MM.1S (cell line): Measurements from ENCODE around the gene OR1F1.
"Not testable (repeated sequence)": the region's sequence is repeated elsewhere in the genome, so short reads cannot be mapped to it uniquely, and the experiment has no call there.

Source experiments
- DNase-seq: peaks from one replicate; pipeline ENCODE4 v3.0.0-alpha.2; 2015
- H2AFZ ChIP-seq: fragments of 300-600 bp; sonication (generic); 2 replicates; pipeline ENCODE4 v1.6.0; 2016; ENCODE audit warnings: antibody characterized with exemption, low read length
- H3F3A ChIP-seq: fragments of 300-600 bp; sonication (generic); 2 replicates; pipeline ENCODE4 v1.6.1; 2016; ENCODE audit warnings: mild to moderate bottlenecking, antibody characterized with exemption, low read length, moderate library complexity, mixed read lengths; ENCODE audit not compliant: insufficient read depth
- H3K27ac ChIP-seq: fragments of 300-600 bp; sonication (generic); 2 replicates; pipeline ENCODE4 v1.5.1; 2016; ENCODE audit warnings: mild to moderate bottlenecking, low read length
- H3K27me3 ChIP-seq: fragments of 300-600 bp; sonication (generic); replicated peaks from 2 replicates; pipeline ENCODE4 v1.6.0; 2016; ENCODE audit warnings: low read length; ENCODE audit not compliant: insufficient read depth
- H3K36me3 ChIP-seq: fragments of 300-600 bp; sonication (generic); replicated peaks from 2 replicates; pipeline ENCODE4 v1.6.1; 2016; ENCODE audit warnings: mild to moderate bottlenecking, low read length, mixed read lengths; ENCODE audit not compliant: insufficient read depth
- H3K4me1 ChIP-seq: fragments of 300-600 bp; sonication (generic); 2 replicates; pipeline ENCODE4 v1.6.1; 2016; ENCODE audit warnings: low read length, mixed read lengths
- H3K4me2 ChIP-seq: fragments of 300-600 bp; sonication (generic); 2 replicates; pipeline ENCODE4 v1.6.0; 2016; ENCODE audit warnings: low read depth, low read length
- H3K4me3 ChIP-seq: fragments of 300-600 bp; sonication (generic); 2 replicates; pipeline ENCODE4 v1.5.1; 2016; ENCODE audit warnings: low read length, mixed read lengths
- H3K79me2 ChIP-seq: fragments of 300-600 bp; sonication (generic); 2 replicates; pipeline ENCODE4 v1.6.1; 2016; ENCODE audit warnings: mixed run types, low read length, mixed read lengths
- H3K9ac ChIP-seq: fragments of 300-600 bp; sonication (generic); 2 replicates; pipeline ENCODE4 v1.6.1; 2016; ENCODE audit warnings: low read length, mixed read lengths
- H3K9me2 ChIP-seq: fragments of 300-600 bp; sonication (generic); replicated peaks from 2 replicates; pipeline ENCODE4 v1.6.1; 2016; ENCODE audit warnings: mild to moderate bottlenecking, low read length, mixed read lengths; ENCODE audit not compliant: insufficient read depth
- H3K9me3 ChIP-seq: fragments of 300-600 bp; sonication (generic); replicated peaks from 2 replicates; pipeline ENCODE4 v1.6.1; 2016; ENCODE audit warnings: mild to moderate bottlenecking, low read length, mixed read lengths; ENCODE audit not compliant: insufficient read depth
- H4K20me1 ChIP-seq: fragments of 300-600 bp; sonication (generic); 2 replicates; pipeline ENCODE4 v1.6.1; 2016; ENCODE audit warnings: mild to moderate bottlenecking, low read length, moderate library complexity, mixed read lengths; ENCODE audit not compliant: insufficient read depth
- CTCF ChIP-seq: fragments of 300-600 bp; sonication (generic); IDR thresholded peaks from 2 replicates; pipeline ENCODE4 v1.5.1; 2016; ENCODE audit warnings: antibody characterized with exemption, low read length, mixed read lengths
- EZH2 ChIP-seq: fragments of 300-600 bp; sonication (generic); optimal IDR thresholded peaks from 2 replicates; pipeline ENCODE3; 2017; ENCODE audit warnings: low read depth, mild to moderate bottlenecking, antibody characterized with exemption, low read length, mixed read lengths
- EZH2phosphoT487 ChIP-seq: fragments of 300-600 bp; sonication (generic); IDR thresholded peaks from 2 replicates; pipeline ENCODE4 v1.6.1; 2018; ENCODE audit warnings: antibody characterized with exemption, low read length

OR1F1 gene

GRCh38 chr16:3195975-3196374, 8.0 kb downstream of the OR1F1 start:
- Histone ChIP-seq H2AFZ (no peak overlapping the region), H3K9me2 (no peaks in the 10 kb centered on the region), H3K4me1 (no peaks in the 10 kb centered on the region), H4K20me1 (no peaks in the 10 kb centered on the region), H3K27me3 (peaks cover 57% of the 10 kb centered on the region), H3K9me3 (no peaks in the 10 kb centered on the region), H3K36me3 (no peaks in the 10 kb centered on the region), H3K9ac (no peak overlapping the region), H3K79me2 (no peaks in the 10 kb centered on the region), H3K27ac (no peak overlapping the region), H3F3A (no peaks in the 10 kb centered on the region), H3K4me3 (no peak overlapping the region), H3K4me2 (no peak overlapping the region)
- TF ChIP-seq EZH2phosphoT487 (no peak), EZH2 (no peak), CTCF (no peak)
- DNase-seq = no peak

DNA sequence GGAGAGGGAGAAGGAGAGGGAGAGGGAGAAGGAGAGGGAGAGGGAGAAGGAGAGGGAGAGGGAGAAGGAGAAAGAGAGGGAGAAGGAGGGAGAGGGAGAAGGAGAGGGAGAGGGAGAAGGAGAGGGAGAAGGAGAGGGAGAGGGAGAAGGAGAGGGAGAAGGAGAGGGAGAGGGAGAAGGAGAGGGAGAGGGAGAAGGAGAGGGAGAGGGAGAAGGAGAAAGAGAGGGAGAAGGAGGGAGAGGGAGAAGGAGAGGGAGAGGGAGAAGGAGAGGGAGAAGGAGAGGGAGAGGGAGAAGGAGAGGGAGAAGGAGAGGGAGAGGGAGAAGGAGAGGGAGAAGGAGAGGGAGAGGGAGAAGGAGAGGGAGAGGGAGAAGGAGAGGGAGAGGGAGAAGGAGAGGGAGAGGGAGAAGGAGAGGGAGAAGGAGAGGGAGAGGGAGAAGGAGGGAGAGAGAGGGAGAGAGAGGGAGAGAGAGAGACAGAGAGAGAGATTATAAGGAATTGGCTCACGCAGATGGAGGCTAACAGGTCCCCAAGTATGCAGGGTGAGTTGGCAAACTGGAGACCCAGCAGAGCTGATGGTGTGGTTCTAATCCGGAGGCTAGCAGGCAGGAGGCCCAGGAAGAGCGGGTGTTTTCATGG, 9.8 kb downstream of the OR1F1 start:
- H3K4me3 ChIP-seq, H2AFZ ChIP-seq, H3K9ac ChIP-seq, H3K4me1 ChIP-seq, H3K4me2 ChIP-seq, H4K20me1 ChIP-seq, H3K9me3 ChIP-seq, H3K9me2 ChIP-seq, H3F3A ChIP-seq, H3K27ac ChIP-seq, H3K79me2 ChIP-seq, DNase-seq, H3K36me3 ChIP-seq: not testable (repeated sequence)
- H3K27me3 ChIP-seq = peaks cover 40% of the 10 kb centered on the region

DNA sequence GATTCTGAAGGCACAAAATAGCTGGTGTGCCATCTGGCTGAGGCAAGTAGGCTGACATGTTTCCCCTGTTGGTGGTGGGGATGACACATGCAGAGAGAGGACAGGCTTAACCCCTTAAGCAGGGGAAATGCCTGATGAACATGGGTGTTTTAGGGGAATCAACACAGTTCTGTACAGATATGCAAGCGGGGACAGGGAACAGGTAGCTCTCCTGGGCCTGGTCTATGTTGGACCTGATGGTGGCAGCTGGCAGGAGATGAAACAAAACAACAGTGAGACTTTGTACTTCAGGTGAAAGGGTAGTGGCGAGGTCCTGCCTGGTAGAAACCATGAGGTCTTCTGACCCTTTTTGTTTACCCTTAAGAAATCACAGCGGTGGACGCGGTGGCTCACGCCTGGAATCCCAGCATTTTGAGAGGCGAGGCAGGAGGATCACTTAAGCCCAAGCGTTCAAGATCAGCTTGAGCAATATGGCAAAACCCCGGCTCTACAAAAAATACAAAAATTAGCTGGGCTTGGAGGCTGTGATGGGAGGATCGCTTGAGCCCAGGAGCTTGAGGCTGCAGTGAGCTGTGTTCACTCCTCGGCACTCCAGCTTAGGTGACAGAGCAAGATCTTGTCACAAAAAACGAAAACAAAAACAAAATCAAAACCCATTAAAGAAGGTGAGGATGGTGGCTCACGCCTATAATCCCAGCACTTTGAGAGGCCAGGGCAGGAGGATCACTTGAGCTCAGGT, 10.5 kb downstream of the OR1F1 start:
- no peak overlapping the region for H3K4me3 ChIP-seq
- H3K4me1 ChIP-seq = no peaks in the 10 kb centered on the region
- H3K9me2 ChIP-seq = no peaks in the 10 kb centered on the region
- no peaks in the 10 kb centered on the region for H3F3A ChIP-seq
- H2AFZ ChIP-seq = no peak overlapping the region
- H3K79me2 ChIP-seq = no peaks in the 10 kb centered on the region
- no peak overlapping the region for H3K9ac ChIP-seq
- peaks cover 35% of the 10 kb centered on the region for H3K27me3 ChIP-seq
- no peak overlapping the region for H3K4me2 ChIP-seq
- DNase-seq = no peak
- H3K36me3 ChIP-seq = no peaks in the 10 kb centered on the region
- TF ChIP-seq CTCF (no peak), EZH2phosphoT487 (no peak), EZH2 (no peak)
- no peak overlapping the region for H3K27ac ChIP-seq
- H4K20me1 ChIP-seq = no peaks in the 10 kb centered on the region
- no peaks in the 10 kb centered on the region for H3K9me3 ChIP-seq
